Adrenal gland (tissue), 12 donors: ENCODE measurements around the gene STOM. TPM values are rescaled to one million over a fixed set of nuclear protein-coding genes. Genes with fewer than 3 reads are reported as not detected.

Source experiments
- DNase-seq, 7 donors: peaks; one replicate each; pipeline ENCODE4 v3.0.0-alpha.2; 2019 to 2020
- H3K27ac ChIP-seq, 5 donors: fragments of 200-600 bp; sonication (generic) in 4 of 5; 1 replicate in 3 of 5; 2 replicates in 2 of 5; pipeline versions ENCODE4 v1.5.1 to v1.8.0; 2016 to 2020; ENCODE audit warnings: mild to moderate bottlenecking in 1 of 5
- H3K27me3 ChIP-seq: fragments of 200-600 bp; 2 replicates; pipeline ENCODE4 v1.8.0; 2021
- H3K36me3 ChIP-seq, 2 donors: fragments of 200-600 bp; replicated peaks in 1 of 2; 1 replicate in 1 of 2; 2 replicates in 1 of 2; pipeline versions ENCODE4 v1.5.1 to v1.8.0; 2018 to 2022
- H3K4me1 ChIP-seq, 2 donors: fragments of 200-600 bp; replicated peaks in 1 of 2; 1 replicate in 1 of 2; 2 replicates in 1 of 2; pipeline versions ENCODE4 v1.5.1 to v1.8.0; 2018 to 2021
- H3K4me3 ChIP-seq, 4 donors: fragments of 200-600 bp; sonication (generic) in 3 of 4; one replicate each; pipeline ENCODE4 v1.5.1; 2016 to 2018
- H3K9me3 ChIP-seq, 3 donors: fragments of 200-600 bp; sonication (generic) in 1 of 3; replicated peaks in 1 of 3; 1 replicate in 2 of 3; 2 replicates in 1 of 3; pipeline versions ENCODE4 v1.5.1 to v1.8.0; 2016 to 2021
- CTCF ChIP-seq, 6 experiments: fragments of 450-650 bp in 4 of 6; fragments of 200-600 bp in 2 of 6; sonication (generic) in 1 of 6; IDR thresholded peaks; 1 replicate in 5 of 6; 2 replicates in 1 of 6; pipeline versions ENCODE4 v1.5.1 to v1.8.0; 2016 to 2021; ENCODE audit warnings: antibody characterized with exemption in 6 of 6, mild to moderate bottlenecking in 2 of 6, moderate library complexity in 1 of 6
- POLR2A ChIP-seq, 2 donors: fragments of 450-650 bp; IDR thresholded peaks; one replicate each; pipeline ENCODE4 v1.6.1; 2017; ENCODE audit warnings: antibody characterized with exemption in 2 of 2, mild to moderate bottlenecking in 2 of 2, moderate library complexity in 1 of 2
- WGBS, 4 donors: extraction: QIAGEN DNeasy Blood & Tissue Kit in 2 of 4; methylation state at CpG; one replicate each; pipeline versions ENCODE4 v1.1.5 to v1.1.7; 2013 to 2017; 5-methylcytosine and 5-hydroxymethylcytosine counted together
- intact Hi-C, 2 donors: fragments of 100-400 bp; cut with DNase I; formaldehyde crosslinking; loops; one replicate each; pipeline versions ENCODE4 v1.14.1 to v1.15.0; 2022 to 2023
- polyA plus RNA-seq, 3 donors: library from polyadenylated mRNA; stranded (reverse); fragments of 200-250 nt in 2 of 3; fragments of 350-450 nt in 1 of 3; fragmentation: Illumina TruSeq in 1 of 3; extraction: RNeasy Lipid Tissue Mini Kit (QIAGEN cat#74804) in 1 of 3; gene quantifications; one replicate each; pipeline ENCODE4 v1.2.3, GENCODE V29; 2013 to 2014
- total RNA-seq, 9 donors: library from RNA; depleted of rRNA in 4 of 9; stranded (reverse); fragments of >200 nt in 4 of 9; fragments of 120-200 nt in 1 of 9; fragmentation: NEBNext Ultra II Directional in 1 of 9; extraction: Animal tissue kit (Norgen Biotek cat#: 25700) in 1 of 9; gene quantifications; one replicate each; pipeline versions ENCODE4 v1.1.0 to v1.2.4, GENCODE V29; 2013 to 2023
- donor health status: healthy with polysubstance abuse.
- donor health status: Bipolar disorder and iron deficiency.
- donor health status: DM: yes; HTN: yes; CAD: no.
- donor health status: DM: no; HTN: no; CAD: no.
- donor health status: DM: no; HTN: no; CAD: no.
- donor health status: DM: yes; HTN: yes; CAD: no.

The STOM gene
- total and polyA plus RNA-seq, 12 donors: 104 to 427 (median 211) TPM

- Histone ChIP-seq H3K9me3 (no peaks in the 10 kb centered on the region), H3K27me3 (no peaks in the 10 kb centered on the region), H3K27ac (peak overlapping the region; percentile 22 to 90 (median 78)), H3K4me3 (no peak overlapping the region), H3K4me1 (peaks cover 59 to 100% of the 10 kb centered on the region in 2 donors), H3K36me3 (peaks cover 0 to 5% of the 10 kb centered on the region in 2 donors)
- no peak for TF ChIP-seq POLR2A (IDR thresholded peaks at IDR 0.05)
- no peak for TF ChIP-seq CTCF (IDR thresholded peaks at IDR 0.05)
- 50 to 64% (median 61%) methylated on average over 1 of the region's 1 CpG for WGBS, 4 donors
- DNase-seq: no peak
- intact Hi-C loops: no loop called here
Measured at GRCh38 chr9:121363622-121363961, 6.5 kb downstream of the STOM start.

GRCh38 chr9:121362813-121363621 lies 7.0 kb downstream of the STOM start:
- H3K4me1 ChIP-seq: peaks cover 53 to 100% of the 10 kb centered on the region in 2 donors
- 2 to 6% (median 5%) methylated on average over 2 of the region's 2 CpGs for WGBS, 4 donors
- H3K27me3 ChIP-seq: no peaks in the 10 kb centered on the region
- peak overlapping the region; percentile 22 to 90 (median 78) for H3K27ac ChIP-seq
- TF ChIP-seq CTCF (IDR thresholded peaks at IDR 0.05) (no peak), POLR2A (IDR thresholded peaks at IDR 0.05) (no peak)
- peak overlapping the region in 1 of 4 donors; percentile 40 for H3K4me3 ChIP-seq
- intact Hi-C loops: no loop called here
- DNase-seq: peak in 5 of 7 donors; percentile 55 to 69 (median 65)
- peaks cover 0 to 5% of the 10 kb centered on the region in 2 donors for H3K36me3 ChIP-seq
- H3K9me3 ChIP-seq: no peaks in the 10 kb centered on the region

- H3K4me3 ChIP-seq: no peak overlapping the region
- TF ChIP-seq POLR2A (IDR thresholded peaks at IDR 0.05): no peak
- TF ChIP-seq CTCF (IDR thresholded peaks at IDR 0.05): no peak
Measured at GRCh38 chr9:121360601-121361374, 9.3 kb downstream of the STOM start.

More at GRCh38 chr9:121360601-121361374, 9.3 kb downstream of the STOM start:
- Histone ChIP-seq H3K9me3 (no peaks in the 10 kb centered on the region), H3K36me3 (peaks cover 0 to 3% of the 10 kb centered on the region in 2 donors), H3K4me1 (peaks cover 46 to 85% of the 10 kb centered on the region in 2 donors), H3K27me3 (no peaks in the 10 kb centered on the region), H3K27ac (peak overlapping the region in 3 of 5 donors; percentile 2 to 84 (median 63))
- no peak for DNase-seq
- intact Hi-C loops: no loop called here
